ENCODE results near the gene OR6J1.
"Not testable (repeated sequence)": the region's sequence is repeated elsewhere in the genome, so short reads cannot be mapped to it uniquely, and the experiment has no call there.

OR6J1 gene

DNA sequence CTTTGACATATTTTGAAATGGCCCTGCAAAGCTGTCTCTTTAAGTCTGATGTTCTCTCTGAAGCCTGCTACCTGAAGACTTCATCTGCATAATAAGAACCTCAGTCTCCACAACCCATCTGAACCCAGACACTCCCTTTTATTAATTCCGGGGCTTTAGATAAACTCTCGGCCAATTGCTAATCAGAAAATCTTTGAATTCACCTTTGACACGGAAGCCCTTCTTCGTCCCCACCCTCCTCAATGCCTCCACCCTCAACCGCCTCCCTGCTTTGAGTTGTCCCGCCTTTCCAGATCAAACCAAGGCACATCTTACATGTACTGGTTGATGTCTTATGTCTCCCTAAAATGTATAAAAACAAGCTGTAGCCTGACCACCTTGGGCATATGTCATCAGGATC is 17.6 kb downstream of the OR6J1 start:
- Histone ChIP-seq H3K9me3 (ENCODE audit: insufficient read depth, low read depth, low read length) (peaks cover 6% of the 10 kb centered on the region; the same call in 1 of the 2 replicates), H3K27me3 (ENCODE audit: insufficient read depth, low read length) (no peaks in the 10 kb centered on the region), H3K4me3 (ENCODE audit: low read length) (no peak overlapping the region), H3K36me3 (ENCODE audit: insufficient read depth, low read depth, low read length) (no peaks in the 10 kb centered on the region), H3K4me1 (ENCODE audit: insufficient read depth, low read length) (0 out of 2 replicates have a peak, but pooled peaks cover 5% of the 10 kb centered on the region), H3K9ac (ENCODE audit: low read depth, low read length) (no peak overlapping the region), H3K27ac (ENCODE audit: low read length) (no peak overlapping the region)

DNA sequence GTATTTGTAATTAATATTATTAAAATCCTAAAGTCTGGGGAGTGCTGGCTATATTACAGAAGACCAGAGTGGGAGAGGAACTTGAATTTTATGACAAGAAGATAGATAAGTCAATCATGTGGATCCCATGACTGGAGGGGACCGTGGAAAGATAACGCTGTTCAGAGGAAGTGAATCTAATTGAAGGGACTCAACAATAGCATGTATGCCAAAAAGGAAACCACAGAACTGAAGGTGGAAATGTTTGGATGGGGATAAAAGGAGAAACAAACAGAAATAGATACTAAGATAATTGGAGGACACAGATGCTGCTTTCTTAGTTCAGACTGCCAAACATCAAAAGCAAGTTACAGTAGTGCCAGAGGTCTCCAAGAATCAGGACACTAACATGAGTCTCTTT is 21.1 kb downstream of the OR6J1 start:
- Histone ChIP-seq H3K4me1 (ENCODE audit: insufficient read depth, low read length) (0 out of 2 replicates have a peak, but pooled peaks cover 5% of the 10 kb centered on the region), H3K9ac (ENCODE audit: low read depth, low read length) (no peak overlapping the region), H3K4me3 (ENCODE audit: low read length) (no peak overlapping the region), H3K36me3 (ENCODE audit: insufficient read depth, low read depth, low read length) (no peaks in the 10 kb centered on the region), H3K27ac (ENCODE audit: low read length) (no peak overlapping the region), H3K27me3 (ENCODE audit: insufficient read depth, low read length) (no peaks in the 10 kb centered on the region), H3K9me3 (ENCODE audit: insufficient read depth, low read depth, low read length) (peaks cover 7% of the 10 kb centered on the region; the same call in 1 of the 2 replicates)

DNA sequence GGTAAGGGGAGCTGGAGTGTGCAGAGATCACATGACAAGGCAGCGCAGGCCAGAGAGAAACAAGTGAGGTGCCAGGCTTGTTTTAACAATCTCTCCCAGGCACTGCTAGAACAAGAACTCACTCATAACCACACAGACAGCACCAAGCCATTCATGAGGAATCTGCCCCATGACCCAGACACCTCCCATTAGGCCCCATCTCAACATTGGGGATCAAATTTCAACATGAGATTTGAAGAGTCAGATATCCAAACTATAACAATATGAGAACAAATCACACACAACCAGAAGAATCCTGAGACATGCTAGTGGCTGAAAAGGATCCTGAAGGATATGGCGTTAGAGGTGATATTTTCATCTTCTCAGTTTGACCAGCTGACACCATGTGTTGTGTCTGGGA is 21.9 kb downstream of the OR6J1 start:
- Histone ChIP-seq H3K9me3 (ENCODE audit: insufficient read depth, low read depth, low read length) (peaks cover 7% of the 10 kb centered on the region; the same call in 1 of the 2 replicates), H3K27me3 (ENCODE audit: insufficient read depth, low read length) (no peaks in the 10 kb centered on the region), H3K36me3 (ENCODE audit: insufficient read depth, low read depth, low read length) (no peaks in the 10 kb centered on the region), H3K4me1 (ENCODE audit: insufficient read depth, low read length) (0 out of 2 replicates have a peak, but pooled peaks cover 5% of the 10 kb centered on the region), H3K4me3 (ENCODE audit: low read length) (no peak overlapping the region), H3K27ac (ENCODE audit: low read length) (no peak overlapping the region), H3K9ac (ENCODE audit: low read depth, low read length) (no peak overlapping the region)

DNA sequence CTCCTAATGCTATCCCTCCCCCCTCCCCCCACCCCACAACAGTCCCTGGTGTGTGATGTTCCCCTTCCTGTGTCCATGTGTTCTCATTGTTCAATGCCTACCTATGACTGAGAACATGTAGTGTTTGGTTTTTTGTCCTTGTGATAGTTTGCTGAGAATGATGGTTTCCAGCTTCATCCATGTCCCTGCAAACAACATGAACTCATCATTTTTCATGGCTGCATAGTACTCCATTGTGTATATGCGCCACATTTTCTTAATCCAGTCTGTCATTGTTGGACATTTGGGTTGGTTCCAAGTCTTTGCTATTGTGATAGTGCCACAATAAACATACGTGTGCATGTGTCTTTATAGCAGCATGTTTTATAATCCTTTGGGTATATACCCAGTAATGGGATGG is 28.4 kb downstream of the OR6J1 start:
- H3K27ac ChIP-seq (ENCODE audit: low read length); H3K9me3 ChIP-seq (ENCODE audit: insufficient read depth, low read depth, low read length): not testable (repeated sequence)

DNA sequence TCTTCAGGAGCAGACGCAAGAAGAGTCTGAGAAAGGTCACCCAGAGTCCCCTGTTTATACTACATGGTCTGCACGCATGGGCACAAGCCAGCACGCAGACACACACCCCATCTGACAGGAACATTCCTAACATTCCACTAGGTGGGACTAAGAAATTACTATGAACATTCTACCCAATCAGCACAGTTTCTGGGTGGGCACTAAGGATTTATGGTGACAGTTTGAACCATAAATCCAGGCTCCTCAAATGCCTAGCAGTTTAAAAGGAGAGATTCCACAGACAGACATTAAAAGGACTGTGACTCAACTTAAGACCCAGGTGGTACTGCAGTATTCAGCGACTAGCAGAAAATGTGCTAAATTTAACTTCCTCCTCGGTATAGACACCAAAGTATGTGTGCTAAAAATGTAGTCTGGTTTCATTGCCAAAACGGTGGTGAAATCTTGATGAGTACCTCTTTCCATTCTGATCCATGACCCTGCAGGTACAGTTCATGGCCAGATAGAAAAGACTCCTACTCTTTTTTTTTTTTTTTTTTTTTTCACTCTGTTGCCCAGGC is 29.8 kb downstream of the OR6J1 start:
- Histone ChIP-seq H3K4me3 (ENCODE audit: low read length) (no peak overlapping the region), H3K27ac (ENCODE audit: low read length) (no peak overlapping the region), H3K36me3 (ENCODE audit: insufficient read depth, low read depth, low read length) (peaks cover 23% of the 10 kb centered on the region)

More for the DNA sequence above, 28.4 kb downstream of the OR6J1 start:
- peaks cover 11% of the 10 kb centered on the region for H3K4me1 ChIP-seq (ENCODE audit: insufficient read depth, low read length)
- not testable (repeated sequence) for H3K36me3 ChIP-seq (ENCODE audit: insufficient read depth, low read depth, low read length); H3K27me3 ChIP-seq (ENCODE audit: insufficient read depth, low read length); H3K4me3 ChIP-seq (ENCODE audit: low read length); H3K9ac ChIP-seq (ENCODE audit: low read depth, low read length)

DNA sequence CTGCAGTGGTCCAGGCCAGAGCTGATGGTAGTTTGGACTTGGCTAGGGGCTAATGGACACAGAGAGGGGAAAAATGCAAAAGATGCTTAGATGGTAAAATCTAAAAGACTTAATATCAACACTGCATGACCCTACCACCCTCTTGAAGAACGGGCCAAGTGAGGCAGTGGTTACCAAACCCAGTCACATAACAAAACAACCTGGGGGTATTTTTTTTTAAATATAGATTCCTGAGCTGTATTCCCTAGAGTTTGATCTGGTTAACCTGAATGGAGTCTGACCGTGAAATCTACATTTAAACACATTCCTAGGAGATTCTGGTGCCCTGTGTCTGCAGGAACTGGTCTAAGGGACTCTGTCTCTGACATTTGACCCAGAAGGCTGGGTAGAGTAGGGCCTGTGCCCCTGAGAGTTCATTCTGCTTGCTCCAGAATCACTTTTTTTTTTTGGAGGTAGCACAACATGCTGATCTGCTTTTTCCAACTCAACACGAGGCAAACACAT is 30.4 kb downstream of the OR6J1 start:
- H3K4me1 ChIP-seq (ENCODE audit: insufficient read depth, low read length), result peaks cover 11% of the 10 kb centered on the region
- no peaks in the 10 kb centered on the region for H3K27me3 ChIP-seq (ENCODE audit: insufficient read depth, low read length)
- no peak overlapping the region for H3K9ac ChIP-seq (ENCODE audit: low read depth, low read length)
- no peak overlapping the region for H3K27ac ChIP-seq (ENCODE audit: low read length)
- H3K36me3 ChIP-seq (ENCODE audit: insufficient read depth, low read depth, low read length), result peaks cover 25% of the 10 kb centered on the region
- no peaks in the 10 kb centered on the region for H3K9me3 ChIP-seq (ENCODE audit: insufficient read depth, low read depth, low read length)
- no peak overlapping the region for H3K4me3 ChIP-seq (ENCODE audit: low read length)

More for the DNA sequence above, 29.8 kb downstream of the OR6J1 start:
- Histone ChIP-seq H3K4me1 (ENCODE audit: insufficient read depth, low read length) (peaks cover 11% of the 10 kb centered on the region), H3K9ac (ENCODE audit: low read depth, low read length) (no peak overlapping the region), H3K27me3 (ENCODE audit: insufficient read depth, low read length) (no peaks in the 10 kb centered on the region), H3K9me3 (ENCODE audit: insufficient read depth, low read depth, low read length) (no peaks in the 10 kb centered on the region)

DNA sequence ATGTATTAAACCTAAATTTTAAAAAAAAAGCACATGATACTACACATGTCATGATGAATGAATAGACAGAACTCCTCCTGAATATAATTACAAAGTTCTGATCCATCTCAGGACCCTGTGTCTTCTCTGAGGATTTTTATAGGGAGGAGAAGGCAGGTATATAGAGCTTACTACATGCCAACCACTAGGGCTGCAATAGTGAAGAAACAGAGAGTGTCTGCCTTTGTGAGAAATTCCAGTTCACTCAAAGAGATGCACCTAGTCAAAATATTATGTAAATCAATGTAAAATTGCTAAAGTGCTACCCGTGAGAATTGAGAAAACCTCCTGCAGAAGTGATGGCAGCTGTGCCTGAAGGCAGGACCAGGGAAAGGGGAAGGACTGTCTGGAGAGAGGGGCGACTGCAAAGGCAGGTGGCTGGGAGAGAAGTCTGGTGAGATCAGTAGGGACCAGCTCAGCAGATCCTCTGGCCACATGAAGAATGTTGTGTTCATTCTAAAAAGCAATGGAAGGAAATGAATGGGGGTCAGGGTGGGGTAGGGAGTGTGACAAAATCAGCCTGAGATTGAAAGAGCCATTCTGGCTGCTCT is 31.0 kb downstream of the OR6J1 start:
- H3K9ac ChIP-seq (ENCODE audit: low read depth, low read length), result no peak overlapping the region
- H3K27me3 ChIP-seq (ENCODE audit: insufficient read depth, low read length), result no peaks in the 10 kb centered on the region
- peaks cover 11% of the 10 kb centered on the region for H3K4me1 ChIP-seq (ENCODE audit: insufficient read depth, low read length)
- no peak overlapping the region for H3K27ac ChIP-seq (ENCODE audit: low read length)
- H3K9me3 ChIP-seq (ENCODE audit: insufficient read depth, low read depth, low read length), result no peaks in the 10 kb centered on the region
- H3K36me3 ChIP-seq (ENCODE audit: insufficient read depth, low read depth, low read length), result peaks cover 28% of the 10 kb centered on the region
- no peak overlapping the region for H3K4me3 ChIP-seq (ENCODE audit: low read length)

DNA sequence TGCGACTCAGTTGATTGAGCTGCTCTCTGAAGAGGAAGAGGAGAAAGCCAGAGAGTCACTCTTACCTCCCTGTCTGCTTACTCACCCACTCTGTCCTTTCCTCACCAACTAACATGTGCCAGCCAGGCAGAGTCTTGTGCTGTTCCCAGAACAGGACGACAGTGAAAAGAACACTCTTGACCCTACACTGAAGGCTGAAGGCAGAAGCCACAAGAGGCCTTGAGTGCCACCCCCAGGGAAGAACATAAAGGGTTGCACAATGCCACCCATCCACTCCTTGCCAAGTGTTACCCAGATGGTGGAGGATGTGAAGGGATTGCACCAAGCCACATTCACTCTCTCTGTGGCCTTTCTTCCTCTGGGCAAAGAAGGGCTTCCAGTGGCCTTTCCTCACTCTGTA is 33.2 kb downstream of the OR6J1 start:
- Histone ChIP-seq H3K36me3 (ENCODE audit: insufficient read depth, low read depth, low read length) (peaks cover 51% of the 10 kb centered on the region), H3K9ac (ENCODE audit: low read depth, low read length) (no peak overlapping the region), H3K27ac (ENCODE audit: low read length) (no peak overlapping the region), H3K27me3 (ENCODE audit: insufficient read depth, low read length) (no peaks in the 10 kb centered on the region), H3K4me1 (ENCODE audit: insufficient read depth, low read length) (peaks cover 11% of the 10 kb centered on the region), H3K9me3 (ENCODE audit: insufficient read depth, low read depth, low read length) (no peaks in the 10 kb centered on the region), H3K4me3 (ENCODE audit: low read length) (no peak overlapping the region)

DNA sequence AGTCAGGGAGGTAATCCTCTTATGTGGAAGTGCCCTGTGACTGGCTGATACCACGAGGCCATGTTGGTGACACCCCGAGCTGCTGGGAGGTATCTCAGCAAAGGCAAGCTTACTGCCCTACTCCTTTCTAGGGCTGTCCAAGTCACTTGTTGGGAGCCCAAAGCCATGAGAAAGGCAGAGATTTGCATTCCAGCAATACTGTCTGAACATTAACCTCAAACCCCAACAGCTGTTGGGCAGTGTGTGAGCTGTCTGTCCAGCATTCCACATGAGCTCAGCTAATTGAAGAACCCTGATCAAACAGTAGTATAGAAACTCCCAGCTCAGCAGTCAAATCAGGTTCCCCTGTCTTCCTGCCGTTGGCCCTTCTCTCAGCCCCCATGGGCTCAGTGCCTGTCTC is 36.9 kb downstream of the OR6J1 start:
- no peaks in the 10 kb centered on the region for H3K4me1 ChIP-seq (ENCODE audit: insufficient read depth, low read length)

DNA sequence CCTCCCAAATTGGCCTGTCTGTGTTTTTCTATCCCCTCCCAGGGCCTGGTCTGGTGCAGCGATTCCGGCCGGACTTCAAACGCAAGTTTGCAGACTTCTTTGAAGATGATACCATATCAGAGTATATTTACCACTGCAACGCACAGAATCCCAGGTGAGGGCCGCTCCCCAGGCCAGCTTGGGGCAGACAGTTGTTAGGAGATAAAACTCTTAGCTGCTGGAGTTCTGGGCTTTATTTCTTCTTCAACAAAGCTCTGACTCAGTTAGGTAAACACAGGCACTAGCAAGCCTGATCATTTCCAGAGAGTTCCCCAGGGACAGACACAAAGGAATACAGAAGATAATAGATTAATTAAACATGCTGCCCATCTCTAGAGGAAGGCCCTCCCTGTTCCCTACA is 37.8 kb downstream of the OR6J1 start:
- Histone ChIP-seq H3K27me3 (ENCODE audit: insufficient read depth, low read length) (no peaks in the 10 kb centered on the region), H3K27ac (ENCODE audit: low read length) (no peak overlapping the region), H3K9me3 (ENCODE audit: insufficient read depth, low read depth, low read length) (no peaks in the 10 kb centered on the region), H3K36me3 (ENCODE audit: insufficient read depth, low read depth, low read length) (peaks cover 92% of the 10 kb centered on the region), H3K4me1 (ENCODE audit: insufficient read depth, low read length) (no peaks in the 10 kb centered on the region), H3K9ac (ENCODE audit: low read depth, low read length) (no peak overlapping the region), H3K4me3 (ENCODE audit: low read length) (no peak overlapping the region)

More for the DNA sequence above, 36.9 kb downstream of the OR6J1 start:
- Histone ChIP-seq H3K9me3 (ENCODE audit: insufficient read depth, low read depth, low read length) (no peaks in the 10 kb centered on the region), H3K9ac (ENCODE audit: low read depth, low read length) (no peak overlapping the region), H3K27me3 (ENCODE audit: insufficient read depth, low read length) (no peaks in the 10 kb centered on the region), H3K27ac (ENCODE audit: low read length) (no peak overlapping the region), H3K36me3 (ENCODE audit: insufficient read depth, low read depth, low read length) (peaks cover 86% of the 10 kb centered on the region), H3K4me3 (ENCODE audit: low read length) (no peak overlapping the region)

DNA sequence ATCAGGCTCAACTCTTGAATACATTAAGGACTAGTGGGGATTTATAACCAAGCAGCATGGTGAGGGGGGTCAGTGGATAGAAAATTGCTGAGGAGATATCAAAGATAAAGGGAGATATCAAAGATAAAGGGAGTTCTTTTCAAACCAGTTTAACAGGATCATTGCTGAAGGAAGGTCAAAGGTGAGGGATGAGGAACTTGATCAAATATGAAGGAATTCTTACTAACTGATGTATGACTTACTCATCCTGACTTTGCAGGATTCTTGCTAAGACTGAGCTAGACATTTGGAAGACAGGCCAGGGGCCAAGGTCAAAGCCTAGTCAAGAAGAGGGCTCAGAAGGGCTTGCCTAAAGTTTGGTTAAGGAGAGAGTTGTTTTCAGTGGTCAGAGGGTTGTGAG is 41.3 kb downstream of the OR6J1 start:
- Histone ChIP-seq H3K36me3 (ENCODE audit: insufficient read depth, low read depth, low read length) (peaks cover 68% of the 10 kb centered on the region), H3K9ac (ENCODE audit: low read depth, low read length) (no peak overlapping the region), H3K27me3 (ENCODE audit: insufficient read depth, low read length) (no peaks in the 10 kb centered on the region), H3K4me1 (ENCODE audit: insufficient read depth, low read length) (peaks cover 6% of the 10 kb centered on the region), H3K27ac (ENCODE audit: low read length) (no peak overlapping the region), H3K9me3 (ENCODE audit: insufficient read depth, low read depth, low read length) (no peaks in the 10 kb centered on the region), H3K4me3 (ENCODE audit: low read length) (no peak overlapping the region)

DNA sequence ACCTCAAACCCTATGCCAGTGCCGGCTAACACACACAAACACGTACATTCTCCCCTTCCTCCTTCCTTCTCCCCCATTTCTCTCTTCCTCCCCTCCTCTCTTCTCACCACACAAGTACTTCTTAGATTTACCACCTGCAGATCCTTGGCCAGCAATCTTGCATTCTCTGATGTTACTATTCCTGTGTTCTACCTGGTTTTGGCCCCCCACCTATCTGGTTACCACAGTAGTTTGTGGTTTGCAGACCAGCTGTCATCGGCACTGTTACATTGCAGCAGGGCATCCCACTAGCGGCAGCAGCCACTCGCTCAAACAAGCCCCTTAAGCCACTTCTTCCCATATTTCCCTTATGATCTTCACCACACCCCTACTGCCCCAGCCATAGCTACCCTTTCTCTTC is 42.2 kb downstream of the OR6J1 start:
- Histone ChIP-seq H3K36me3 (ENCODE audit: insufficient read depth, low read depth, low read length) (peaks cover 59% of the 10 kb centered on the region), H3K4me1 (ENCODE audit: insufficient read depth, low read length) (peaks cover 12% of the 10 kb centered on the region), H3K27ac (ENCODE audit: low read length) (no peak overlapping the region), H3K4me3 (ENCODE audit: low read length) (no peak overlapping the region), H3K27me3 (ENCODE audit: insufficient read depth, low read length) (no peaks in the 10 kb centered on the region), H3K9me3 (ENCODE audit: insufficient read depth, low read depth, low read length) (no peaks in the 10 kb centered on the region), H3K9ac (ENCODE audit: low read depth, low read length) (no peak overlapping the region)

Measured in iPS-20b (cell line).